T-cell (primary cell): Measurements from ENCODE around the gene PRLR. TPM values are rescaled to one million over a fixed set of nuclear protein-coding genes. Genes with fewer than 3 reads are reported as not detected.

Experiments used
- ATAC-seq, 4 experiments: fragments of 200-7000 bp in 3 of 4; fragments of 150-1000 bp in 1 of 4; cut with Tn5 transposase; replicated peaks in 1 of 4; 1 replicate in 3 of 4; 2 replicates in 1 of 4; pipeline ENCODE4 v1.10.0; 2021; ENCODE audit warnings: moderate library complexity in 3 of 4, mild to moderate bottlenecking in 2 of 4, moderate number of reproducible peaks in 1 of 4
- CTCF ChIA-PET, 2 donors: fragments of 300-600 bp; sonication (Branson Sonifier 250); formaldehyde crosslinking; loops; one replicate each; lab custom pipeline; 2022; ENCODE audit warnings: antibody characterized with exemption in 2 of 2; lab: Charles Lee
- POLR2A ChIA-PET, 2 donors: fragments of 300-600 bp; sonication (Branson Sonifier 250); formaldehyde crosslinking; loops; one replicate each; lab custom pipeline; 2022; ENCODE audit warnings: antibody characterized with exemption in 2 of 2; lab: Charles Lee
- DNase-seq, 35 experiments: peaks; one replicate each; pipeline versions ENCODE4 v3.0.0 to v3.0.0-alpha.2; 2013 to 2023
- H3K27ac ChIP-seq: one replicate; pipeline ENCODE4 v1.5.1; 2013; ENCODE audit warnings: low read length
- H3K27me3 ChIP-seq, 2 experiments: replicated peaks in 1 of 2; 1 replicate in 1 of 2; 2 replicates in 1 of 2; pipeline versions ENCODE4 v1.6.1 to v1.7.0; 2013; ENCODE audit warnings: low read length in 1 of 2, mixed read lengths in 1 of 2; ENCODE audit not compliant: control insufficient read depth in 2 of 2, insufficient read depth in 2 of 2; ENCODE audit errors: extremely low read depth in 1 of 2
- H3K36me3 ChIP-seq, 2 donors: 1 replicate in 1 of 2; 2 replicates in 1 of 2; pipeline versions ENCODE4 v1.6.1 to v1.7.0; 2013; ENCODE audit warnings: low read length in 1 of 2; ENCODE audit not compliant: control insufficient read depth in 2 of 2, insufficient read depth in 1 of 2; ENCODE audit errors: extremely low read depth in 1 of 2
- H3K4me1 ChIP-seq, 2 experiments: 1 replicate in 1 of 2; 2 replicates in 1 of 2; pipeline versions ENCODE4 v1.6.1 to v1.7.0; 2013; ENCODE audit warnings: low read length in 2 of 2, mixed read lengths in 1 of 2; ENCODE audit not compliant: insufficient read depth in 2 of 2, control insufficient read depth in 1 of 2; ENCODE audit errors: extremely low read depth in 1 of 2
- H3K4me3 ChIP-seq, 2 donors: 1 replicate in 1 of 2; 2 replicates in 1 of 2; pipeline versions ENCODE4 v1.5.1 to v1.7.0; 2013; ENCODE audit warnings: mild to moderate bottlenecking in 2 of 2, low read length in 1 of 2, moderate library complexity in 1 of 2; ENCODE audit not compliant: control insufficient read depth in 1 of 2; ENCODE audit errors: extremely low read depth in 1 of 2
- H3K9me3 ChIP-seq: 2 replicates; pipeline ENCODE4 v1.7.0; 2013
- H3K27ac Mint-ChIP-seq, 2 donors: one replicate each; pipeline ENCODE4 v1.8.0; 2020 to 2021; ENCODE audit warnings: mild to moderate bottlenecking in 2 of 2, mixed read lengths in 2 of 2
- H3K27me3 Mint-ChIP-seq, 2 donors: one replicate each; pipeline ENCODE4 v1.8.0; 2021 to 2022; ENCODE audit warnings: mixed read lengths in 2 of 2
- H3K36me3 Mint-ChIP-seq: one replicate; pipeline ENCODE4 v1.8.0; 2021; ENCODE audit warnings: mixed read lengths
- H3K4me1 Mint-ChIP-seq, 3 donors: one replicate each; pipeline ENCODE4 v1.8.0; 2020 to 2022; ENCODE audit warnings: mixed read lengths in 3 of 3, mild to moderate bottlenecking in 1 of 3
- H3K4me3 Mint-ChIP-seq, 3 donors: one replicate each; pipeline ENCODE4 v1.8.0; 2020 to 2022; ENCODE audit warnings: mild to moderate bottlenecking in 3 of 3, mixed read lengths in 3 of 3, moderate library complexity in 3 of 3
- H3K9me3 Mint-ChIP-seq, 3 donors: one replicate each; pipeline ENCODE4 v1.8.0; 2020 to 2022; ENCODE audit warnings: mixed read lengths in 3 of 3
- WGBS: methylation state at CpG from one replicate; pipeline ENCODE4 v1.1.5; 2013; ENCODE audit warnings: missing lambda C conversion rate; ENCODE audit not compliant: insufficient coverage; 5-methylcytosine and 5-hydroxymethylcytosine counted together
- total RNA-seq, 35 experiments: library from RNA in 6 of 35; stranded (reverse) in 6 of 35; fragments of 120-200 nt in 1 of 35; gene quantifications; one replicate each; pipeline versions ENCODE4 v1.2.1 to v1.2.4 and lab custom pipeline; 2013 to 2026

The PRLR gene
- total RNA-seq, 5 donors from 2014 or later (not counting 1 experiment from before 2014, with no cell fraction given): 0.16 to 0.23 (median 0.23) TPM; not detected in 2

DNA sequence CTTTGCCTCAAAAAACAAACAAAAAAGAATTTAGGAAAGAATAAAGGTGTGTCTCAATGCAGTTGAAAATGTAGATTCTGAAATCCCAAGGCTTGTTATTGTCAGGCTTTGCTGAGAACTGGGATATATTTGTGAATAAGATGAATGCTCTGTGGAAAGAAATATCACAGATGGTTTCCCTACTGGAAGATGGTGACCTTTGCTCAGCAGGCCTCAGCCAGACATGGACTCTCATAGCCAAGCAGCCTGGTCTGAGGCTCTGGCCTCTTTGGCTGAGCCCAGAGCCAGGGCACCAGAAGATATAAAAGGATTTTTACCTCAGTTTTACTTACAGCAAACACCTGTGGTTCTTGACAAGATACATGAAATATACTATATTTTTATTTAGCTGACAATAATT lies 219.6 kb downstream of the PRLR start:
- Histone ChIP-seq H3K4me1 (no peaks in the 10 kb centered on the region), H3K9me3 (no peaks in the 10 kb centered on the region), H3K27me3 (peaks cover 0 to 7% of the 10 kb centered on the region in 2 experiments), H3K36me3 (no peaks in the 10 kb centered on the region), H3K4me3 (no peak overlapping the region), H3K27ac (no peak overlapping the region)
- peaks cover 22 to 25% of the 10 kb centered on the region in 2 donors for H3K27me3 Mint-ChIP-seq
- no peaks in the 10 kb centered on the region for H3K9me3 Mint-ChIP-seq
- ChIA-PET POLR2A (no interaction called here), CTCF (no interaction called here)
- ATAC-seq: no peak
- DNase-seq: no peak
- H3K27ac Mint-ChIP-seq: no peak overlapping the region
- no peaks in the 10 kb centered on the region for H3K36me3 Mint-ChIP-seq
- H3K4me1 Mint-ChIP-seq: no peaks in the 10 kb centered on the region
- H3K4me3 Mint-ChIP-seq: no peak overlapping the region

DNA sequence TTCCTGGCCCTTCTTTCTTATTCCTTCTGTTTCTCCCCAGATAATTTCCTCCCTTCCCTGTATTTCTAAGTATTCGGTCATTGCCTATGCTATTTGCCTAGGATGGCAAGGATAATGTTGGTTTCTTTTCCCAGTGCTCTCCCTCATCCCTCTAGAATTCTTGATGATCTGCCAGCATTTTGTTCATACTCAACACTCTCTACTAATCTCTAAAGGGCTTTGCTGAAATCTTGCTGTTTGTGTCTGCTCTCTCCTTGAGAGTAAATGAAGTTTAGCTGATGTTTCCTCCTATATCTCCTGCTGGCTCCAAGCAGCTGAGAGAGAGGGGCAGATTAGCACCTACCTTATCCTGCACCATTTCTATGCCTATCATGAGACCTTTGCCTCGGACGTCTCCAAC lies 220.6 kb downstream of the PRLR start:
- H3K9me3 ChIP-seq: no peaks in the 10 kb centered on the region
- no peaks in the 10 kb centered on the region for H3K36me3 Mint-ChIP-seq
- no peak overlapping the region for H3K27ac Mint-ChIP-seq
- ChIA-PET POLR2A (no interaction called here), CTCF (no interaction called here)
- no peak overlapping the region for H3K27ac ChIP-seq
- peaks cover 25 to 28% of the 10 kb centered on the region in 2 donors for H3K27me3 Mint-ChIP-seq
- no peaks in the 10 kb centered on the region for H3K36me3 ChIP-seq
- no peak overlapping the region for H3K4me3 Mint-ChIP-seq
- H3K9me3 Mint-ChIP-seq: no peaks in the 10 kb centered on the region
- peaks cover 0 to 10% of the 10 kb centered on the region in 2 experiments for H3K27me3 ChIP-seq
- no peak for DNase-seq
- ATAC-seq: no peak
- H3K4me3 ChIP-seq: no peak overlapping the region
- 100% methylated on average over 2 of the region's 3 CpGs for WGBS
- H3K4me1 ChIP-seq: no peaks in the 10 kb centered on the region
- H3K4me1 Mint-ChIP-seq: no peaks in the 10 kb centered on the region

DNA sequence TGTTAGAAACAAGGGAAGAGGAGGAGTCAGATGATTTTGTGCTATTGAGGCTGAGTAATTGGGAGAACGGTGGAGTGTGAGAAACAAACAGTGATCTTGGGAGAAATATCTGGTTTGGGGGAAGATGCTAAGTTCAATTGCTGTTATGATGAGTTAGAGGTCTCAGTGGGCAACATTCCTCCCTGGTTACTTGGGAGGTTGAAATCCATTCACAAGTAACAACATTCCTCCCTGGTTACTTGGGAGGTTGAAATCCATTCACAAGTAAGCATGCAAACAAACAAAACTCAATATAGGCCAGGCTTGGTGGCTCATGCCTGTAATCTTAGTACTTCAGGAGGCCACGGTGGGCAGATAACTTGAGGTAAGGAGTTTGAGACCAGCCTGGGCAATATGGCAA lies 221.3 kb downstream of the PRLR start:
- no peaks in the 10 kb centered on the region for H3K36me3 Mint-ChIP-seq
- ATAC-seq: no peak
- H3K27ac ChIP-seq: no peak overlapping the region
- H3K27me3 Mint-ChIP-seq: peaks cover 26 to 29% of the 10 kb centered on the region in 2 donors
- no peaks in the 10 kb centered on the region for H3K9me3 ChIP-seq
- H3K36me3 ChIP-seq: no peaks in the 10 kb centered on the region
- POLR2A ChIA-PET: no interaction called here
- CTCF ChIA-PET: no interaction called here
- no peak overlapping the region for H3K27ac Mint-ChIP-seq
- no peaks in the 10 kb centered on the region for H3K4me1 Mint-ChIP-seq
- H3K4me1 ChIP-seq: no peaks in the 10 kb centered on the region
- H3K9me3 Mint-ChIP-seq: no peaks in the 10 kb centered on the region
- no peak overlapping the region for H3K4me3 Mint-ChIP-seq
- H3K27me3 ChIP-seq: peaks cover 0 to 10% of the 10 kb centered on the region in 2 experiments
- 17% methylated on average over 1 of the region's 2 CpGs for WGBS
- DNase-seq: no peak
- no peak overlapping the region for H3K4me3 ChIP-seq

DNA sequence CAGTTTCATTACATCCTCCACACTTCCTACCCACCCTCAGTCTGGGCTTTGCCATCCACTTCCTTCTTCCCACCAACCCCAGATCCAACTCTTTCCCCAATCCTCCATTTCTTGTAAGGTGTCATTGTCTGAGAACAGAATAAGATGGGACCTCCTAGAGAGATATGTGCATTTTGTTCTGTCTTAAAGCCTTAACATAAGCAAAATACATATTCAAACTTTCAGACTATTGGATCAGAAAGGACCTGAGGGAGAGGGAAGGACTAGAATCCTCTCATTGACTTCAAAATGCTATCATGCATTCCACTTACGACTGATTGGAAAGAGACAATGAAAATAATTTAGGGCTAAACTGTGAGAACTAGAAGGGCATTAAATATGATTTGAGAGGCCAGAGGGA lies 225.5 kb downstream of the PRLR start:
- no peak overlapping the region for H3K27ac Mint-ChIP-seq
- POLR2A ChIA-PET: no interaction called here
- ATAC-seq: no peak

DNA sequence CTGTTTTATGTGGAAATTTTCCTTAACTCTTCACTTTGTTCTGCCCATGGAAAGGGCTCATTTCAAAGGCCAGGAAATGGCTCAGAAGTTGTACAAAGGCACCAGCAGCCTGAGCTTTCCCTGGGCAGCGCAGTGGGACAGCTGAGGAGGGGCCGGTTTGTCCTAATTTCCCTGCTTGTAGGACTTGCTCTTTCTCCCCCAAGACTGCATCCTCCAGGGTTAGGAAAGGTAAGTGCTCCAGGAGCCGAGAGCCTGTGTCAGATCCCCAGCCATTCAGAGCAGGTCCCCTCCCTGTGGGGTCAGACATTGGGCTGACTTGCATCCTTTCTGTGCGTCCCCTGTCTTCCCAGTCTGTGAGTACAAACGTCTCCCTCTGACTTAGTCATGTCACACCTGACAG lies 226.1 kb downstream of the PRLR start:
- ChIA-PET POLR2A (no interaction called here), CTCF (interaction anchor here (0.5 to 1.8 kb wide), 5 partner anchors 8 to 1756 kb away, joined by 3 to 6 read pairs (median 4); partner anchors contain the start of genes BRIX1 (in 1 of the 2) and RAD1 (in 1 of the 2))
- ATAC-seq: no peak
- H3K36me3 ChIP-seq: no peaks in the 10 kb centered on the region
- WGBS: 75% methylated on average over 2 of the region's 5 CpGs
- DNase-seq: no peak
- no peaks in the 10 kb centered on the region for H3K9me3 ChIP-seq
- no peak overlapping the region for H3K27ac ChIP-seq
- Mint-ChIP-seq H3K4me1 (no peaks in the 10 kb centered on the region), H3K4me3 (no peak overlapping the region), H3K27ac (no peak overlapping the region), H3K27me3 (peaks cover 28 to 33% of the 10 kb centered on the region in 2 donors), H3K9me3 (no peaks in the 10 kb centered on the region), H3K36me3 (no peaks in the 10 kb centered on the region)
- no peak overlapping the region for H3K4me3 ChIP-seq
- H3K4me1 ChIP-seq: peaks cover 0 to 4% of the 10 kb centered on the region in 2 experiments
- peaks cover 0 to 13% of the 10 kb centered on the region in 2 experiments for H3K27me3 ChIP-seq

More for the DNA sequence above, 225.5 kb downstream of the PRLR start:
- WGBS: no CpG with 5 or more reads among the region's 1 CpG
- CTCF ChIA-PET: interaction anchor here (0.6 to 1.4 kb wide), 2 partner anchors 89 to 129 kb away, joined by 4 to 5 read pairs; partner anchors contain the start of genes BRIX1 (in 1 of the 2) and RAD1 (in 1 of the 2)
- Mint-ChIP-seq H3K9me3 (no peaks in the 10 kb centered on the region), H3K27me3 (peaks cover 29 to 34% of the 10 kb centered on the region in 2 donors), H3K4me1 (no peaks in the 10 kb centered on the region), H3K4me3 (no peak overlapping the region), H3K36me3 (no peaks in the 10 kb centered on the region)
- DNase-seq: no peak
- Histone ChIP-seq H3K9me3 (no peaks in the 10 kb centered on the region), H3K27ac (no peak overlapping the region), H3K4me1 (peaks cover 0 to 4% of the 10 kb centered on the region in 2 experiments), H3K4me3 (no peak overlapping the region), H3K36me3 (no peaks in the 10 kb centered on the region), H3K27me3 (peaks cover 0 to 15% of the 10 kb centered on the region in 2 experiments)

DNA sequence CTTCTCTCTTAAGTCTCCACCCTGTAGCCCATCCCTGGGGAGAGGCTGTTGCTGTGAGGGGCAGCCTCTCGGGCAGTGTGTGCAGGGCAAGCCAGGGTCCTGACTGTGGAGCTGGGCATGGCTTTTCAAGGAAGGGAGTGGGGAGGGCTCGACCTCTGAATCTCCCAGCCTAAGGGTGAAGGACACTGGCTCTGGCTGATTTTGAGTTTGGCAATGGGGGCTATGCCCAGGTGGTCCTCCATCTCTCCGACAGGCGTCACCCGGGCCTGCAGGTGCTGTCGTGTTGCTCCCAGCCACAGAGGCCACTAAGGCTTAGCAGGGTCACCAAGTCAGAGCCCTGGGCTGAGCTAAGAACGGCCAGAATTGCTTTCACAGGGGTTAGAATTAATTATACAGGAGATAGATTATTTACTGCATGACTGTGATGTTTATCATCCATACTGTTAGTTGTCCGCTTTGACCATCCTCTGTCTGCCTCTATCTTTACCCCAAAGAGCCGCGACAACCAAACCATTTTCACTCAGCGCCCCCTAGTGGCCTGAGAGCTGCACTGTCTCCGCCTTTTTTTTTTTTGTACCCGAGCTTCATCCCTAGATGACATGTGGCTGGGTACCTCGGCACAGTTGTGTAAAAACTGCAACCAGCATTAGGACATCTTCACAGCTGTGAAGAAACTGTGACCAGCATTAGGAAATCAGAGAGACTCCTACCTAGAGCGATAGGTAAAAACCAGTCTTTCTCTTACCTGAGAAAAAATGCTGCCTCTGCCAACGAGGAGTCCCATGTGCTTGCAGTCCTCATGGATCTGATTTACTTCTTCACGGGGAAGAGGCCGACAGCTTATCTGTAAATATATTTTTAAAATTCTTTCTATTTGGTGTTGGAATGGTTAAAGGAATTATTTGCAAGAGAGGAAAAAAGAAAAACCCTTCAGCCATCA lies 227.0 kb downstream of the PRLR start:
- H3K27me3 Mint-ChIP-seq: peaks cover 23 to 33% of the 10 kb centered on the region in 2 donors
- Histone ChIP-seq H3K27me3 (peaks cover 0 to 13% of the 10 kb centered on the region in 2 experiments), H3K4me1 (peaks cover 0 to 4% of the 10 kb centered on the region in 2 experiments), H3K36me3 (no peaks in the 10 kb centered on the region), H3K9me3 (no peaks in the 10 kb centered on the region), H3K27ac (no peak overlapping the region), H3K4me3 (no peak overlapping the region)
- ChIA-PET POLR2A (no interaction called here), CTCF (interaction anchor here (0.6 to 1.8 kb wide), 7 partner anchors 9 to 1216 kb away, joined by 3 to 6 read pairs (median 4); partner anchors contain the start of genes BRIX1 (in 1 of the 2) and RAD1 (in 1 of the 2))
- no peaks in the 10 kb centered on the region for H3K36me3 Mint-ChIP-seq
- 47% methylated on average over 11 of the region's 18 CpGs for WGBS
- no peaks in the 10 kb centered on the region for H3K4me1 Mint-ChIP-seq
- H3K27ac Mint-ChIP-seq: no peak overlapping the region
- H3K9me3 Mint-ChIP-seq: no peaks in the 10 kb centered on the region
- H3K4me3 Mint-ChIP-seq: no peak overlapping the region
- ATAC-seq: no peak
- peak in 28 of 35 experiments; percentile 3 to 62 (median 28) for DNase-seq
